Activated B cell treated with CpG ODN at 0.5 μM for 24 hours (primary cell): ENCODE results near the gene VEGFD. TPM values are rescaled to one million over a fixed set of nuclear protein-coding genes. Genes with fewer than 3 reads are reported as not detected.

Source experiments
- ATAC-seq: fragments of 200-7000 bp; cut with Tn5 transposase; one replicate; pipeline ENCODE4 v1.10.0; 2021; ENCODE audit warnings: low read depth, mild to moderate bottlenecking, moderate library complexity
- CTCF ChIA-PET: fragments of 350-600 bp; sonication (Branson Sonifier 250); formaldehyde crosslinking; loops from one replicate; lab custom pipeline; 2021; ENCODE audit warnings: antibody characterized with exemption; lab: Charles Lee
- POLR2A ChIA-PET: fragments of 350-600 bp; sonication (Branson Sonifier 250); formaldehyde crosslinking; loops from one replicate; lab custom pipeline; 2021; ENCODE audit warnings: antibody characterized with exemption; lab: Charles Lee
- DNase-seq: peaks from one replicate; pipeline ENCODE4 v3.0.0; 2022
- H3K27ac Mint-ChIP-seq: one replicate; pipeline ENCODE4 v1.8.0; 2020; ENCODE audit warnings: mixed read lengths
- H3K27me3 Mint-ChIP-seq: one replicate; pipeline ENCODE4 v1.8.0; 2021; ENCODE audit warnings: mixed read lengths
- H3K36me3 Mint-ChIP-seq: one replicate; pipeline ENCODE4 v1.8.0; 2021; ENCODE audit warnings: low read depth, mixed read lengths
- H3K4me1 Mint-ChIP-seq: one replicate; pipeline ENCODE4 v1.8.0; 2021; ENCODE audit warnings: mixed read lengths
- H3K4me3 Mint-ChIP-seq: one replicate; pipeline ENCODE4 v1.8.0; 2020; ENCODE audit warnings: mild to moderate bottlenecking, mixed read lengths
- H3K9me3 Mint-ChIP-seq: one replicate; pipeline ENCODE4 v1.8.0; 2020; ENCODE audit warnings: mixed read lengths
- intact Hi-C: fragments of 100-400 bp; cut with micrococcal nuclease; formaldehyde crosslinking; loops from one replicate; pipeline ENCODE4 v1.15.1; 2024
- total RNA-seq: library from RNA; stranded (reverse); gene quantifications from 2 replicates; pipeline ENCODE4 v1.2.3, GENCODE V29; 2022
- TF ChIP-seq, protein P1 (sequence below): fragments of 200-600 bp; IDR thresholded peaks from one replicate; pipeline ENCODE4 v1.8.0; 2022; ENCODE audit warnings: antibody characterized with exemption, mild to moderate bottlenecking

VEGFD gene
- total RNA-seq, 1 donor from 2014 or later: not detected

DNA sequence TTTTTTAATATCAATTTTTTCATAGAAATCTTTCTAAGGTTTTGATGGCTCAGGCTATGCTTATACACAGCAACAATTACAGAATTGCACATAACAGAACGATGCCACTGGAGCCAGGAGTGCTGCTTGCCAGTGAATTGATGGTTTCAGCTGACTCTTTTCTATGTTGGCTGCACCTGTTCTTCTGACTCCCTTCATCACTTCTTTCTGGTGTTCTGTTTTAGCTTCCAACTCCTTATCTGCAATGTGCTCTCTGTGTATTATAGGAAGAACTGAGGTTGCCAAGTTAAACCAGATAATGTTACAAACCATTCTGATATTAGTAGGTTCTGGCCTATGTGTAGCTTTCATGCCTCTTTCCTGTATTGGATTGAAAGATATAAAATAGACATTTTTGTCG is 11.6 kb upstream of the VEGFD start:
- Mint-ChIP-seq H3K4me3 (no peak overlapping the region), H3K27me3 (no peaks in the 10 kb centered on the region), H3K4me1 (no peaks in the 10 kb centered on the region), H3K36me3 (no peaks in the 10 kb centered on the region), H3K9me3 (no peaks in the 10 kb centered on the region), H3K27ac (no peak overlapping the region)
- POLR2A ChIA-PET: no interaction called here
- CTCF ChIA-PET: no interaction called here
- TF ChIP-seq, protein P1, sequence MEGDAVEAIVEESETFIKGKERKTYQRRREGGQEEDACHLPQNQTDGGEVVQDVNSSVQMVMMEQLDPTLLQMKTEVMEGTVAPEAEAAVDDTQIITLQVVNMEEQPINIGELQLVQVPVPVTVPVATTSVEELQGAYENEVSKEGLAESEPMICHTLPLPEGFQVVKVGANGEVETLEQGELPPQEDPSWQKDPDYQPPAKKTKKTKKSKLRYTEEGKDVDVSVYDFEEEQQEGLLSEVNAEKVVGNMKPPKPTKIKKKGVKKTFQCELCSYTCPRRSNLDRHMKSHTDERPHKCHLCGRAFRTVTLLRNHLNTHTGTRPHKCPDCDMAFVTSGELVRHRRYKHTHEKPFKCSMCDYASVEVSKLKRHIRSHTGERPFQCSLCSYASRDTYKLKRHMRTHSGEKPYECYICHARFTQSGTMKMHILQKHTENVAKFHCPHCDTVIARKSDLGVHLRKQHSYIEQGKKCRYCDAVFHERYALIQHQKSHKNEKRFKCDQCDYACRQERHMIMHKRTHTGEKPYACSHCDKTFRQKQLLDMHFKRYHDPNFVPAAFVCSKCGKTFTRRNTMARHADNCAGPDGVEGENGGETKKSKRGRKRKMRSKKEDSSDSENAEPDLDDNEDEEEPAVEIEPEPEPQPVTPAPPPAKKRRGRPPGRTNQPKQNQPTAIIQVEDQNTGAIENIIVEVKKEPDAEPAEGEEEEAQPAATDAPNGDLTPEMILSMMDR: no peak
- ATAC-seq (no peak), DNase-seq (no peak)
- intact Hi-C loops: no loop called here

DNA sequence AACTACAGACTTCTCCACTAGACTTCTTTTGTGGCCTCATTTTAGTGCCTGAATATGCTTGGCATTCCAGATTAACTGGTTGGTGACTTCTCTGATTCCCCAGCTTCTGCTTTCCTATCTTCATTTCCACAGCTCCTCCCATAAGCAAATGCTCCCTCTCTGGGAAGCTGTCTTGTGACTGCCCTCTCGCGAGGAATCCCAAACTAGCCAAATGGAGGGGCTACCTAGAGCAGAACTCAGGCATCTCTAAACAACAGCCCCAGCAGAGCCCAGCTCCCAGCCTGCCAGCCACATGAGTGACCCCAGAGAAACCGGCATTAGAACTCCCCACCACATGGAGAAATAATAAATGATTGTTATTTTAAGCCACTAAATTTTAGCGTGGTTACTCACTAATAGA is 7.6 kb upstream of the VEGFD start:
- TF ChIP-seq, protein P1: no peak
- Mint-ChIP-seq H3K27ac (no peak overlapping the region), H3K36me3 (no peaks in the 10 kb centered on the region), H3K4me1 (no peaks in the 10 kb centered on the region), H3K27me3 (no peaks in the 10 kb centered on the region), H3K4me3 (no peak overlapping the region), H3K9me3 (no peaks in the 10 kb centered on the region)
- CTCF ChIA-PET: no interaction called here
- POLR2A ChIA-PET: no interaction called here
- intact Hi-C loops: no loop called here
- DNase-seq (no peak), ATAC-seq (no peak)

DNA sequence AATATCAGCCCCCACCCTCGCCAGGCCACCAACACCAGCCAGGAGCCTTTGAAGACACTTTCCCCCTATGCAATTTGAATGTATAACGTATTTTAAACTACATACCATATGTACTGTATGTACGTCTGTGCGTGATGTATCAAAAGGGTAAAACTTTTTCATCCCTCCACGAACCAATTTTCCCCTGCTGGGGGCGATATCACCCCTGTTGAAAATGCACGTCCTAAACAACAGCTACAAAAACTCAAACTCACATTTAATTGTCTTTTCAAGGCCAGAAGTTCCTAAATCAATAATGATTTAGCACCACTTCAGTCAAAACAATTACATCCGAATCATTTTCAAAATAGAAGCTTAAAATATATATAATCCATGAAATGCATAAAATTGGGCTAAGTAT is 1.4 kb downstream of the VEGFD start:
- intact Hi-C loops: no loop called here
- no peak for ATAC-seq
- Mint-ChIP-seq H3K4me1 (no peaks in the 10 kb centered on the region), H3K27me3 (no peaks in the 10 kb centered on the region), H3K4me3 (no peak overlapping the region), H3K36me3 (no peaks in the 10 kb centered on the region), H3K27ac (no peak overlapping the region), H3K9me3 (no peaks in the 10 kb centered on the region)
- no peak for DNase-seq
- TF ChIP-seq, protein P1: no peak
- POLR2A ChIA-PET: no interaction called here
- CTCF ChIA-PET: interaction anchor here (0.5 kb wide), 1 partner anchor 85 kb away, joined by 3 read pairs; no protein-coding TSS in a partner anchor

DNA sequence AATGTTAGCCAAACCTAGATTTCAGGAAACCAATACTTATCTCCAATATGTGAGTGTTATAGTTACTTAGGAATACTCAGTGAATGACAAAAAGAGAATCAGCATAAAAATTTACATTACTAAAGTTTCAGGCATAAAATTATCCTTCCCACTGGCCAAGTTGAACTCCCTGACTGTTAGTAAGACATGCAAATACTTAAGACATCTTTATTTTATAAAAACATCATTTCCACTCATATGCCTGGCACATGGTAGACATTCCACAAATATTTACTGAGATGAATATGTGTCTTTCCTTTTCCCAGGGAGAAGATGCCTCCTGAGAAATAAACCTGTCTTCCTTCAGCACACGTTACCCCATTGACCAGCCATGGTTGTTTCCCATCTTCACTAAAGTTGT is 7.3 kb downstream of the VEGFD start:
- no peak for DNase-seq
- ChIA-PET POLR2A (no interaction called here), CTCF (no interaction called here)
- no peak overlapping the region for H3K27ac Mint-ChIP-seq
- no peaks in the 10 kb centered on the region for H3K27me3 Mint-ChIP-seq
- no peak overlapping the region for H3K4me3 Mint-ChIP-seq
- H3K4me1 Mint-ChIP-seq: no peaks in the 10 kb centered on the region
- no peaks in the 10 kb centered on the region for H3K9me3 Mint-ChIP-seq
- ATAC-seq: no peak
- H3K36me3 Mint-ChIP-seq: no peaks in the 10 kb centered on the region
- intact Hi-C loops: no loop called here
- TF ChIP-seq, protein P1: no peak

DNA sequence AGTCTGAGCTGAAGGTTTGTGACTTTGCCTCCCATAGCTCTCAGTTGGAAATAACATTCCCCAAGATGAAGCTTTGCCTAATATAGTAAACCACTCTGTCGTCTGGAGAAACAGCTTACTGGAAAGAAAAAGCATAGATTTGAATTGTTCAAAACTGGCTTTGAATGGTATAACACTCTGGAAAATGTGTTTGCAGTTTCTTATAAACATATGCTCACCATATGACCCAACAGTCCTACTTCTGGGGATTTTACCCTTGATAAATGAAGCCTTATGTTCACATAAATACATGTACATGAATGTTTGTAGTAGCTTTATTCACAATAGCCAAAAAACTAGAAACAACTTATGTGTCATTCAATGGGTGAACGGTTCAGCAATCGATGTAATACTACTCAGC is 10.2 kb downstream of the VEGFD start:
- Mint-ChIP-seq H3K9me3 (no peaks in the 10 kb centered on the region), H3K4me1 (no peaks in the 10 kb centered on the region), H3K27ac (no peak overlapping the region), H3K4me3 (no peak overlapping the region), H3K36me3 (no peaks in the 10 kb centered on the region), H3K27me3 (no peaks in the 10 kb centered on the region)
- intact Hi-C loops: no loop called here
- no peak for DNase-seq
- POLR2A ChIA-PET: no interaction called here
- no peak for ATAC-seq
- TF ChIP-seq, protein P1: no peak
- CTCF ChIA-PET: no interaction called here
